ENCODE results near the gene PRDM16. TPM values are rescaled to one million over a fixed set of nuclear protein-coding genes. Genes with fewer than 3 reads are reported as not detected.

The PRDM16 gene
- polyA plus RNA-seq, 1 donor from 2014 or later = 0.21 TPM

GRCh38 chr1:3241673-3242407 is 172.8 kb downstream of the PRDM16 start:
- Histone ChIP-seq H3K9ac (ENCODE audit: low read length) (no peak overlapping the region), H3K9me2 (ENCODE audit: insufficient read depth, low read length) (no peaks in the 10 kb centered on the region), H3K4me3 (ENCODE audit: low read length) (no peak overlapping the region), H2AFZ (ENCODE audit: low read depth, low read length) (no peak overlapping the region), H3K36me3 (ENCODE audit: insufficient read depth, low read length) (no peaks in the 10 kb centered on the region), H3K27ac (ENCODE audit: low read length) (no peak overlapping the region), H3F3A (ENCODE audit: insufficient read depth, low read length, poor library complexity, severe bottlenecking) (no peaks in the 10 kb centered on the region), H4K20me1 (ENCODE audit: insufficient read depth) (no peaks in the 10 kb centered on the region), H3K27me3 (ENCODE audit: insufficient read depth, low read depth, low read length) (no peaks in the 10 kb centered on the region), H3K4me2 (ENCODE audit: low read length) (no peak overlapping the region), H3K79me2 (replicated peaks; ENCODE audit: insufficient read depth, low read length) (no peaks in the 10 kb centered on the region), H3K9me3 (ENCODE audit: low read length) (no peaks in the 10 kb centered on the region)
- TF ChIP-seq, protein P1, sequence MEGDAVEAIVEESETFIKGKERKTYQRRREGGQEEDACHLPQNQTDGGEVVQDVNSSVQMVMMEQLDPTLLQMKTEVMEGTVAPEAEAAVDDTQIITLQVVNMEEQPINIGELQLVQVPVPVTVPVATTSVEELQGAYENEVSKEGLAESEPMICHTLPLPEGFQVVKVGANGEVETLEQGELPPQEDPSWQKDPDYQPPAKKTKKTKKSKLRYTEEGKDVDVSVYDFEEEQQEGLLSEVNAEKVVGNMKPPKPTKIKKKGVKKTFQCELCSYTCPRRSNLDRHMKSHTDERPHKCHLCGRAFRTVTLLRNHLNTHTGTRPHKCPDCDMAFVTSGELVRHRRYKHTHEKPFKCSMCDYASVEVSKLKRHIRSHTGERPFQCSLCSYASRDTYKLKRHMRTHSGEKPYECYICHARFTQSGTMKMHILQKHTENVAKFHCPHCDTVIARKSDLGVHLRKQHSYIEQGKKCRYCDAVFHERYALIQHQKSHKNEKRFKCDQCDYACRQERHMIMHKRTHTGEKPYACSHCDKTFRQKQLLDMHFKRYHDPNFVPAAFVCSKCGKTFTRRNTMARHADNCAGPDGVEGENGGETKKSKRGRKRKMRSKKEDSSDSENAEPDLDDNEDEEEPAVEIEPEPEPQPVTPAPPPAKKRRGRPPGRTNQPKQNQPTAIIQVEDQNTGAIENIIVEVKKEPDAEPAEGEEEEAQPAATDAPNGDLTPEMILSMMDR (IDR thresholded peaks at IDR 0.05; ENCODE audit: poor library complexity, severe bottlenecking) = no peak
- TF ChIP-seq, protein P2, sequence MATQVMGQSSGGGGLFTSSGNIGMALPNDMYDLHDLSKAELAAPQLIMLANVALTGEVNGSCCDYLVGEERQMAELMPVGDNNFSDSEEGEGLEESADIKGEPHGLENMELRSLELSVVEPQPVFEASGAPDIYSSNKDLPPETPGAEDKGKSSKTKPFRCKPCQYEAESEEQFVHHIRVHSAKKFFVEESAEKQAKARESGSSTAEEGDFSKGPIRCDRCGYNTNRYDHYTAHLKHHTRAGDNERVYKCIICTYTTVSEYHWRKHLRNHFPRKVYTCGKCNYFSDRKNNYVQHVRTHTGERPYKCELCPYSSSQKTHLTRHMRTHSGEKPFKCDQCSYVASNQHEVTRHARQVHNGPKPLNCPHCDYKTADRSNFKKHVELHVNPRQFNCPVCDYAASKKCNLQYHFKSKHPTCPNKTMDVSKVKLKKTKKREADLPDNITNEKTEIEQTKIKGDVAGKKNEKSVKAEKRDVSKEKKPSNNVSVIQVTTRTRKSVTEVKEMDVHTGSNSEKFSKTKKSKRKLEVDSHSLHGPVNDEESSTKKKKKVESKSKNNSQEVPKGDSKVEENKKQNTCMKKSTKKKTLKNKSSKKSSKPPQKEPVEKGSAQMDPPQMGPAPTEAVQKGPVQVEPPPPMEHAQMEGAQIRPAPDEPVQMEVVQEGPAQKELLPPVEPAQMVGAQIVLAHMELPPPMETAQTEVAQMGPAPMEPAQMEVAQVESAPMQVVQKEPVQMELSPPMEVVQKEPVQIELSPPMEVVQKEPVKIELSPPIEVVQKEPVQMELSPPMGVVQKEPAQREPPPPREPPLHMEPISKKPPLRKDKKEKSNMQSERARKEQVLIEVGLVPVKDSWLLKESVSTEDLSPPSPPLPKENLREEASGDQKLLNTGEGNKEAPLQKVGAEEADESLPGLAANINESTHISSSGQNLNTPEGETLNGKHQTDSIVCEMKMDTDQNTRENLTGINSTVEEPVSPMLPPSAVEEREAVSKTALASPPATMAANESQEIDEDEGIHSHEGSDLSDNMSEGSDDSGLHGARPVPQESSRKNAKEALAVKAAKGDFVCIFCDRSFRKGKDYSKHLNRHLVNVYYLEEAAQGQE (IDR thresholded peaks at IDR 0.05; ENCODE audit: borderline replicate concordance) = no peak
- TF ChIP-seq MXI1 (conservative IDR thresholded peaks at IDR 0.05; ENCODE audit: poor library complexity, severe bottlenecking) = no peak
- TF ChIP-seq TAF1 (IDR thresholded peaks at IDR 0.05; ENCODE audit: low read depth) = no peak
- TF ChIP-seq RAD21 (conservative IDR thresholded peaks at IDR 0.05) = no peak
- no peak for TF ChIP-seq SMC3 (conservative IDR thresholded peaks at IDR 0.05; ENCODE audit: poor library complexity)
- no peak for TF ChIP-seq POLR2AphosphoS5 (IDR thresholded peaks at IDR 0.05)

DNA sequence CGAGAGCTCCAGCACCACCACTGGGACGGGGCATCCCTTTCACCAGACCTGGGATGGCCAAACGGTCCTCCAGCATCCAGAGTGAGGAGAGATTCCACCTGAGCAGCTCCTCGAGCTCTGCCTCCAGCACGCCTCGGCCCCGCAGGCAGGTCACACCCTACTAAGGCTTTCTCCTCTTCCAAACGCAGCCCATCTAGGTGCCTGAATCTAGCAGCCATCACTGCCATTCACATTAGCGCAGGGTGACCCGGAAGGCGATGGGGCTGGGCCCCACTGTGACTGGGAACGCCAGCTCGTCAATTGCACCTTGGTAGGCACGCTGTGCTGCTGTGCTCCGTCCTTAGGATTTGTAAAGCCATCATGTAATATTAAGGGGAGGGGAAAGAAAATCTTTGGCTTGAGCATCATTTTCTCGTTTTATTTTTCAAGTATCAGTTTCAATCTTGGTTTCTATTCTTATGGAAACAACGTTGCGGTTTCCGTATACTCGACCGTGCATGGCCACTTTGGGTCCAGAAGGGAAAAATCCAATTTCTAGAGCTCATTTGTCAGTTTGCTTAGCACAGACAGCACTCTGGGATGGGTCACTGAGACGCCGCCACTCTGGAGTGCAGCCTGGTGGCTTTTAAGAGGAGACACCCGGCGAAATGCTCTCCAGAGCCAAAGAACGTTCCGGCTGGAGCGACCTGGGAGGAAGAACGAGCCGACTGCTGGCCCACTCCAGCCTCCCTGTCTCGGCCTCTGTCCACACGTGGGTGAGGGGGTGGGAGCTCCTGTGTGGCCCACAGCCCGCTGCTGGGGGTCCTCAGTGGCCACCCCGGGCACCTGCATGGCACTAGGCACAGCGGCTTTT is 173.6 kb downstream of the PRDM16 start:
- TF ChIP-seq RAD21 (conservative IDR thresholded peaks at IDR 0.05) = no peak
- TF ChIP-seq MXI1 (conservative IDR thresholded peaks at IDR 0.05; ENCODE audit: poor library complexity, severe bottlenecking) = no peak
- TF ChIP-seq TAF1 (IDR thresholded peaks at IDR 0.05; ENCODE audit: low read depth) = no peak
- no peak for TF ChIP-seq POLR2AphosphoS5 (IDR thresholded peaks at IDR 0.05)
- TF ChIP-seq EZH2 (IDR thresholded peaks at IDR 0.05; ENCODE audit: borderline replicate concordance, insufficient read depth, low read length, poor library complexity, severe bottlenecking) = no peak
- TF ChIP-seq, protein P1 (IDR thresholded peaks at IDR 0.05; ENCODE audit: poor library complexity, severe bottlenecking) = no peak
- no peak for TF ChIP-seq EP300 (conservative IDR thresholded peaks at IDR 0.05; ENCODE audit: poor library complexity, severe bottlenecking)
- TF ChIP-seq, protein P2 (IDR thresholded peaks at IDR 0.05; ENCODE audit: borderline replicate concordance) = no peak
- TF ChIP-seq SMC3 (conservative IDR thresholded peaks at IDR 0.05; ENCODE audit: poor library complexity) = no peak
- Histone ChIP-seq H3K9me2 (ENCODE audit: insufficient read depth, low read length) (no peaks in the 10 kb centered on the region), H3K9ac (ENCODE audit: low read length) (no peak overlapping the region), H2AFZ (ENCODE audit: low read depth, low read length) (no peak overlapping the region), H3K27ac (ENCODE audit: low read length) (no peak overlapping the region), H3F3A (ENCODE audit: insufficient read depth, low read length, poor library complexity, severe bottlenecking) (no peaks in the 10 kb centered on the region), H3K27me3 (ENCODE audit: insufficient read depth, low read depth, low read length) (no peaks in the 10 kb centered on the region), H3K9me3 (ENCODE audit: low read length) (no peaks in the 10 kb centered on the region), H3K4me2 (ENCODE audit: low read length) (no peak overlapping the region), H3K4me3 (ENCODE audit: low read length) (no peak overlapping the region), H3K79me2 (replicated peaks; ENCODE audit: insufficient read depth, low read length) (no peaks in the 10 kb centered on the region), H3K36me3 (ENCODE audit: insufficient read depth, low read length) (no peaks in the 10 kb centered on the region), H4K20me1 (ENCODE audit: insufficient read depth) (no peaks in the 10 kb centered on the region)

Measured in neural cell (in vitro differentiated cells).